NCI-H1417 treated with DMSO at 0.1 percent for 48 hours (cell line): ENCODE results near the gene FBXW8.

Source experiments
- DNase-seq: peaks from one replicate; lab custom pipeline; 2025; lab: John Stamatoyannopoulos, UW

Gene FBXW8

GRCh38 chr12:117020536-117021220 is 109.9 kb downstream of the FBXW8 start:
- no peak for DNase-seq

- no peak for DNase-seq
Observed at GRCh38 chr12:117022465-117022864, 111.7 kb downstream of the FBXW8 start.

- no peak for DNase-seq
Observed at GRCh38 chr12:117023998-117024960, 113.5 kb downstream of the FBXW8 start.

DNA sequence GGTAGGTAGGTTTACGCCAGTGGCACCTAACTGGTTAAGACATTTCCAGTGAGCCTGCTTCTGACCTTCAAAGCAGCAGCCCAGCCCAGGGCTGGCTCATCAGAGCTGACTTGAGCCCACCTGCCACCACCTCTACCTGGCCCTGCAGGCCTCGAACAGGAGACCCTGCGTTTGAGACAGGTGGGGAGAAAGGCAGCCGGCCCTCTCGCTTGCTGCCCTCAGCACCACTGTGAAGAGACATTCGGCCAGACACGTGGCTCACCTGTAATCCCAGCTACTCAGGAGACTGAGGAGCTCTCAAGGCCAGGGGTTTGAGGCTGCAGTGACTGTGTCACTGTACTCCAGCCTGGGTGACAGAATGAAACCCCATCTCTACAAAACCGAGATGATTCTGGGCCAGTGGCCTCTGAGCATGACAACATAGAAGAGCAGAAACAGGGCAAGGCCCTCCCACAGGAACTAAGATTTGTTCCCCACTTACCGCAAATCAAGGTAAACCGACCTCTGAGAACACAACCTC is 114.3 kb downstream of the FBXW8 start:
- no peak for DNase-seq

DNA sequence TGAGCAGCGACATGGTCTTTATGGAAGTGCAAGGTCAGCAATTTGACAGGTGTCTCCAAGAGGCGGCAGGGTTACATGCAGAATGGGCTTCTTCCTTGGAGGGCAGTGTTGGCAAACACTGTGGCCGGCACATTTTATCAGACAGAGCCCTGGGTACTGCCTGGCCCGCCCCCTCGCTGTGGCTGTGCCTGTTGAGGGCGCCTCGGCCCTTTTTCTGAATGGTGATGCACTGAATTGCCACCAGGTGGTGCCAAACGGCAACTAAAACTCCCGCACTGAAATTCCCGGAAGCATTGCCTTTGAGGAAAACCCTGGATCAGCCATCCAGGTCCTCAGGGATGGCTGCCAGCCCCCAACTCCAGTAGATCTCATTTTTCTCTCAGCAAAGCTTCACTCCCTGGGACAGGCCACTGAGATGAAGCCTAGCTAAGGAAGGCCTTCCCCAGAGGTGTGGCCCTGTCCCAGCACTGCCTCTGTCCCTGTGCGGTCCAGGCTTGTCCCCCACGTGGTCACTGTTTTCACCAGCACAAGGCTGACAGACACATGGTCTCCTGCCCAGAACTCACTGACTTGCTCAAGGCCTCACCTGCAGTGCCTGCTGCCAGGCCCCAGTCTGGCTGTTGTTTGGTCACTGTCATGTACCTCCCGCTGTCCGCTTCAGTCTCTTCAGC is 114.9 kb downstream of the FBXW8 start:
- DNase-seq: peak; percentile 45

- no peak for DNase-seq
Observed at GRCh38 chr12:117026343-117026742, 115.6 kb downstream of the FBXW8 start.

DNA sequence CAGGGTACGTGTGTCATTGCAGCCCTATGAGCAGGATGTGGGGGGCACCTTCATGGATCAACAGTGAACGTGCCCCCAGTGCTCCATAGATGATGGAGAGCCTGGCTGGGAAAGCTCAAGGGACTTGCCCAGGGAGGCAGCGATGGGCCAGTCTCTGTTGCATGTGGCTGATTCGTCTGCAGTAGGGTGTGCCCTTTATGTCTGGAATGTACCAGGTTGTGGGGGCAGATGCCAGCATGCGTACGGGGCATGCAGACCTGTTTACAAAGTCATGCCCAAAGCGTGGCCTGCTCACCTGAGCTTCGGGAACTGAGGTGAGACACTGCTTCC is 116.1 kb downstream of the FBXW8 start:
- no peak for DNase-seq

DNA sequence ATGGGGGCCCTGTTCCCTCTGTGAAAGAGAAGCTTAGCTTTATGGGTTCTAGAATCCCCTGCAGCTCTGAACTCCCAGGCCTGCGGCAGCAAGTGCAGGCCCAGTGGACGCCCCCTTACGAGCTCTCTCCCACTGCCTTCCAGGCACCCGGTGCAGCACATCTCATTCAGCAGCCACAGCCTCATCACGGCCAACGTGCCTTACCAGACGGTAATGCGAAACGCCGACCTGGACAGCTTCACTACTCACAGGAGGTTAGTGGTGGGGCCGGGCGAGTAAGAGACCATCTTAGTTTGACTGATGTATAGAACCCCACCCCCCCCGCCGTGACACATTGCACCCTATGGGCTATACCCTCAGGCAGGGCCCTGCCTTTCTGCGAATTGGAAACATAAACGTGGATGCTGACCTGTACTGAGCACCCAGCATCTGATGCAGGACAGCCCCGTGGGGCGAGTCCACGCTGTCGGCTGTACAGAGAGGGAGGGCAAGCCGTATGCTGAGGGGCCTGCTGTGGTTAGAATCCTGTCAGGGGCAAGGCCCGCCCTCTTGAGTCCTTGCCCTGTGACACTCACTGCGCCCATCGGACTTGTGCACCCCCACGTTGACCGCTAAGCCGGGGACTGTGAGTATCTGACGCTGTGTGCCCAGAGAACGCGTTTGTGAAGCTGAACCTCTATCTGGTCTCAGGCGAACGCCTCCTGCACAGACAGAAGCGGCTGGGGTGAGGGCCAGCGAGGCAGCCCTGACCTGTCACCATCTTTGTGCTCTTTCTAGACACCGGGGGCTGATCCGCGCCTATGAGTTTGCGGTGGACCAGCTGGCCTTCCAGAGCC is 116.7 kb downstream of the FBXW8 start:
- no peak for DNase-seq

DNA sequence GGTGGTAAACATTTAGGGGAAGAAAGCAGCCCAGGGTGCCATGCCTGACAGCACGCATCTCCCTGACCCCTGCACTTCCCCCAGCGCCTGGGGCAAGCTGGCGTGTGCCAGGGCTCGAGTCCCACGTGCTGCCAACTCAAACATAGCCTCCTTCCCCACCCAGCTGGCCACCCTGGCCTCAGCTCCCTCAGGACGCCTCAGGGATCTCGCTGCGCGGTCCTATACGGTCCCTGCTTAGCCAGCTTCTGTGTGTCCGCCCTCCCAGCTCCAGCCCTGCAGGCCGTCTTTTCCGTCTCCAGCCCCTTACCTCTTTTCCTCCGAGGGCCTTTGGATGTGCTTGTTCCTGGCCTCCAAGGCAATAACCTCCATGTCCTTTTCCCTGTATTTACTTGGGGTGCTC is 117.5 kb downstream of the FBXW8 start:
- DNase-seq: no peak

DNA sequence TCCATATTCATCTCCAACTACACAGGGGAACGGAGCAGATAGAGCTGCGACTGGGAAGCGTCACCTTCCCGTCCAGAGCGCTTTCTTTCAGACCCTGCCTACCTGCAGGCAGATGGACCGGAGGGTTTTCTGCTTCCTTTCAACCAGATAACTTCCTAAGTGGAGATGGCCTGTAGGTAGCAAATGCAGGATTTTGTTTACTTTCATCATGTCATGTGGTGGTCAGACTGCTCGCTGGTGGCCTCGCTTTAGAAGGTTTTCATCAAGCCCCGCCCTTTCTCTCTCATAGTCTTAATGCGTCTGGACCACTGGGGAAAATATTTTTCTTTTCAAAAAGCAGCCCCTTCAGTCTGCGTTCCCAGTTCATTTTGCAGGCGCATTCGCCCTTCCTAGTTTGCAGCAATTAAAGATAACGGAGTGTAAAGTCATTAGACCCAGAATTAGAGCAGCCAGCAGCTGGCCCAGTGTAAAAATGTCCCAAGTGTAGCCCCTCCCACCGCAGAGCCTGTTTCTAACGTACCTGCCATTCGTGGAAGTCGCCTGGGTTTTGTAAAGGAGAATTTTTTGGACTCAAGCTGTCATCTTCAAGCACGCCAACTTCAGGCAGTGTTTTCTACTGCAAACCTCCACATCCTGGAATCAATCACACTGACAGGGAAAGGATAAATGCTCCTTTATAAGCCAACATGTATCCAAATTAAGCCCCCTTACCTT is 119.6 kb downstream of the FBXW8 start:
- DNase-seq: no peak

DNA sequence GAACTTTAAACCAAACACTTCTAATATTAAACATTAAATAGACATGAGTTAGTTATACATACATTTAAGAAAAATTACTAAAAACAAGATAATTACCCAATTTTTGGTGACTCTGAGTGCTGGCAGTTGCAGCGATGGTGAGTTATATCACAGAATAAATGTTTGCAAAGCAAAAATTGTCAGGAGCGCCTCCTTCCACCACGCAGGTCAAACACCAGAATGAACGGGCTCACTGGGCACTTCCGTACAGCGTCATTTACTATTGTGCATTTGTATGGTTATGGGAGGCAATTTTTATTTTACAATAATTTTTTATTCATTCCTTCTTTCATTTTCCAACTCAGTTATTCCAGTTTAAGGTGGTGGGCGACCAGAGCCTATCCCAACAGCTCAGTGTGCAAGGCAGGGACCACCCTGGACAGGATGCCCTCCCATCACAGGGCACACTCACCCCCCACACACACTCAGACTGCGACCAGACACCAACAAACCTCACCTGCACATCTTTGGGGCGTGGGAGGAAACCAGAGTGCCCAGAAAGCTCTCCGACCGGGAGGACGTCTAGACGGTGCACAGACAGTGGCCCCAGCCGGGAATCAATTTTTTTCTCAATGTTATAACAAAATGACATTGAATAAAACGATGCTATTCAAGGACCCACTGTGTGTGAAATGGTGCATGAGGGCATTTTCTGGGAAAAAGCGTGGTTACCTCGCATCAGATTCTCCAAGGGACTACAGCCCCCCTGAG is 121.3 kb downstream of the FBXW8 start:
- DNase-seq: no peak

GRCh38 chr12:117032593-117033381 is 122.0 kb downstream of the FBXW8 start:
- peak; percentile 32 for DNase-seq

DNA sequence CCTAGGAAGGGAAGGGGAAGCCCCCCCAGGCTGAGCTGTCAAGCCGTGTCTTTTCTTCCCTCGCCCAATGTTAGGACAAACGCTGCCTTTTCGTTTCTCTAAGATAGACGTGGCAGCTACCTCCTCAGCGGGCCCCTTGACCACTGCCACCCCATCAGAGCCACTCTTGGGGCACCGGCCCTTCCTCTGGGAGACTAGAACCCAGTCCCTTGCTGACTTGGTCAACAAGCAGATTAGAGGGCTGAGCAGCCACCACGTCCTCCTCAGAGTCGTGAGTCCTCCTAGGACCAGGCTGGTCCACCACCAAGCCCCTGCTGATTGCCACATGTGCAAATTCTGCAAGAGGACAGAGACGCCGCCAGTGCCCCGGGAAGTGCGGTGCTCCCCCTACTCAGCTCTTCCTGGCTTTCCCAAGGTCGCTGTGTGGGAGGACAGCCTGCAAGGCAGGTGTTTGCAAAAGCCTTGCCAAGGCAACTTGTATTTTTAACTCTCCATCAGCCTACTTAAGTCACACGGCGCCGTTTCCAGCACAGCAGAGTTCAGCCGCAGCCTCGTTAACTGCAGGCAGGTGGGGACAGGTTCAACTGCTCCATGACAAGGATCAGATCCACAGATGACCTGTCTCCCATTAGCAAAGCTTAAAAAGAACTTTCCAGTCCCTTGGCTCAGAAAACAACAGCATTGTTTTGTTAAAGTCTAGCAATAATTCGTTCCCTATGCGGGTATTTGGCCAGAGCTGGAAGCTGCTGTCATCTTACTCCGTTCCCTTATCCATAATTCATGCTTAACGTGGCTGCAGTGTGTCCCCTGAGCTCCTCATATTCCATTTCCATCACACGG is 122.9 kb downstream of the FBXW8 start:
- no peak for DNase-seq

DNA sequence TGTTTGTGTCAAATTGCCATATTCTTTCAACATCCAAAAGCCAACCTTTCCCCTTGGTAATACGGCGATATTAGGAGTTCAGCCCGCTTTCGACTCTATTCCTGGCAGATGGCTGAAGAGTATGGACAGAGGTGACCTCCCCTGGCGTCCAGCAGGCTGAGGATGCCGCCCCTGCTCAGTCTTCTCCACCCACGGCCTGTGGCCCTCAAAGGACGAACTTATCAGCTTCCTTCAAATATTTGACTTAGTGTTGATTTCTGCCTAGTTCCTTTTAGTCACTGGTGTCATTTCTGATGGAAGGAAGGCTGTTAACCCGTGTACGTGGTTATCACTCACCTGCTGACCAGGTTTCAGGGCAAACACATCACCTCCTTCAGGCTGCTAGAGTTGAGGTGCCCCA is 123.5 kb downstream of the FBXW8 start:
- no peak for DNase-seq

DNA sequence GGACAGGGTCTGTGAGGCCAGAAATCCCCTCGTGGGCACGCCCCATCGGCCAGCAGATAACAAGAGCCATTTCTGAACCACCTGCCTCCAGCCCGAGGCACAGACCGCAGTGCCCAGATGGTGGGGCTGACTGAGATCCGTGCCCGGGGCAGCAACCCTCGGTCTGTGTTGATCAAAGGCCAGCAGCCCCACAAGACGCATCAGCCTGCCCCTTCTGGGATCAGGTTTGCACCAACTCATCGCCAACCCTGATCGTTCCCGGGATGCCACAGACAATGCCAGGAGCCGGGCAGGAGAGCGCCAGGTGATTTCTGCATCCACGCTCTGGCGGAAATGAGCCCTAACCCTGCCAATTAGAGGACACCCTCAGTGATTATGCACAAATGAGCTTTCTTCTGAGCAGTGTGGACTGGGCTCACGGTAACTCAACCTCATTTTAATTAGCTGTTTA is 124.0 kb downstream of the FBXW8 start:
- DNase-seq: no peak

DNA sequence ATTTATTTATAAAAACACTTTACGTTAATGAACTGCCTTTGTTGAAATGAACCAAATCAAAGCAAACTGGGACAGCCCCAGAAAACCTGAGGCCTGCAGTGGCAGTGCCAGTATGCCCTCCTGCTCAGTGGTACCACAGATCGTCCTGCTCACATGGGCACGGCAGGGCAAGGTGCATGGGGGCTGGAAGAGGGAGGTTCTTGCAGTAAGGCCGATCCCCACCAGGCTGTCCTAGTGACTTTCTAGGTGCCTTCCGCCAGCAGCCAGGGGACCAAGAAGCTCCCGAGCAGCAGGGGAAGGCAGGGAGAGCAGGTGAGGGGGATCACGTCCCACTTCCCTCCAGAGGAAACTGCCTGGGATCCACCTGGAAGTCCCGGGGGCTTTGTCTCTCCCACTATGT is 124.5 kb downstream of the FBXW8 start:
- DNase-seq: no peak

- DNase-seq: peak; percentile 66
Observed at GRCh38 chr12:117036046-117036445, 125.3 kb downstream of the FBXW8 start.

GRCh38 chr12:117036547-117036946 is 125.8 kb downstream of the FBXW8 start:
- no peak for DNase-seq
